Measurements from ENCODE around the gene CSF3. TPM values are rescaled to one million over a fixed set of nuclear protein-coding genes. Genes with fewer than 3 reads are reported as not detected.

CSF3 gene
- total and polyA plus RNA-seq, 2 donors (not counting 1 experiment from before 2014, with no cell fraction given): 0.09 TPM; not detected in 1

DNA sequence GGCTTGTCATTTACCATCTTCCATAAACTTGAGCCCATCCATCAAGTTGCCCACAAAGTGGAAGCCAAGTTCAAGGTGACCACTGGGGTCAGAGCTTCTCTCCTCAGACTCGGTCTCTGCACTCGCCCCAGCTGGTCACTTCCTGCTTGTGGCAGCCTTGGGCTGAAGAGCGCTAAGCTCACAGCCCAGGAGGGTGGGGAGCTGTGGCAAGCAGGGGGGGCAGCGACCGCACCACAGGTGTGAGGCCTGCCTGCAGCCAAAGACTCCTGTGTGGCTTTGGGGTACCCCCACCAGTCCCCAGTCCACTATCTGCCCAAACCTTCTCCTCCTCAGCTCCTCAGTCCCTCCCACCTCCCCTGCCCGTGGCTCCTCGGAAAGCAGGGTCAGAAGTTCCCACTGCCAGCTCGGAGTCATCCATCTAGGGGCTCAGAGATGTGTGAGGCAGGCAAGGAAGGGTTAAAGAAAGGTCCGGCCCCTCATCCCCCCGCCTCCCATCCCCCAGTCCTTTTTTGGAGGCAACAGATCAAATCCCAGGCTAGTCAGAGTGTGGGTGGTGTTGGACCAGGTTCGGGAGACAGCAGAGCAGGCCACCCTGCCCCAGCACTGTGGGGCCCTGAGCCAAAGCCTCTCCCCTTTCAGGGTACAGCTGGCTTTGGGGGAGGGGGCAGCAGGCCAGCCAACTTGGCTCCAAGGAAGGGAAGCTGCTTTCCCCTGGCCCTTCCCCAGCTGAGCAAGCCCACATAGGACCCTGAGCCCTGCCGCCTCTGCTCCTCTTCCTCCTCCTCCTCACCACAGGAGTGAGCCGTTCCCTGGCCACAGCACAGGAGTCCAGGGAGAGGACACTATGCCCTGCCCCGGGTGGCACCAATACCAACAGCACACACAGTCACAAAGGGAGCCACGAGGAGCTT, 3.2 kb downstream of the CSF3 start:
- ChIA-PET CTCF (interaction anchor here (0.5 to 4.5 kb wide), 7 partner anchors 9 to 275 kb away, joined by 3 to 20 read pairs (median 4); no protein-coding TSS in a partner anchor), POLR2A (no interaction called here)
- Histone ChIP-seq H3K4me2 (replicated peaks; ENCODE audit: low read depth, low read length, poor library complexity, severe bottlenecking) (no peak overlapping the region), H3K36me3 (replicated peaks in 1 of 2; ENCODE audit: control extremely low read depth in 1 of 2, control insufficient read depth in 1 of 2, extremely low read depth in 1 of 2, insufficient read depth in 2 of 2, low read length in 1 of 2) (peaks cover 0 to 46% of the 10 kb centered on the region in 2 experiments), H2AFZ (ENCODE audit: insufficient read depth, low read depth, low read length, poor library complexity, severe bottlenecking) (no peak overlapping the region), H3K79me2 (ENCODE audit: control insufficient read depth, insufficient read depth, low read length) (no peaks in the 10 kb centered on the region), H3K4me3 (ENCODE audit: control extremely low read depth in 1 of 5, extremely low read depth in 1 of 5, insufficient read depth in 1 of 5, low read depth in 2 of 5, low read length in 4 of 5) (no peak overlapping the region), H3K27ac (ENCODE audit: low read length in 2 of 2) (no peak overlapping the region), H3K27me3 (replicated peaks in 1 of 4; ENCODE audit: control extremely low read depth in 1 of 4, control insufficient read depth in 3 of 4, insufficient read depth in 4 of 4, low read length in 3 of 4) (no peaks in the 10 kb centered on the region), H3K4me1 (ENCODE audit: control insufficient read depth in 2 of 2, insufficient read depth in 2 of 2, low read length in 2 of 2) (peaks cover 0 to 3% of the 10 kb centered on the region in 2 donors), H4K20me1 (ENCODE audit: control insufficient read depth, insufficient read depth, low read length, poor library complexity, severe bottlenecking) (no peaks in the 10 kb centered on the region), H3K9me3 (ENCODE audit: control extremely low read depth in 1 of 3, control insufficient read depth in 2 of 3, insufficient read depth in 1 of 3, low read length in 2 of 3) (no peaks in the 10 kb centered on the region), H3K9ac (ENCODE audit: low read length) (no peak overlapping the region)
- no peak overlapping the region for H3K27ac Mint-ChIP-seq
- H3K4me1 Mint-ChIP-seq: no peaks in the 10 kb centered on the region
- 86% methylated on average over 8 of the region's 15 CpGs for WGBS (ENCODE audit: insufficient coverage)
- DNase-seq (no peak), ATAC-seq (ENCODE audit: low read depth) (no peak)
- no peak overlapping the region for H3K4me3 Mint-ChIP-seq
- no peak for TF ChIP-seq EZH2 (IDR thresholded peaks at IDR 0.05; ENCODE audit: borderline replicate concordance, insufficient read depth, low read depth, low read length, poor library complexity, severe bottlenecking)
- TF ChIP-seq, protein P1, sequence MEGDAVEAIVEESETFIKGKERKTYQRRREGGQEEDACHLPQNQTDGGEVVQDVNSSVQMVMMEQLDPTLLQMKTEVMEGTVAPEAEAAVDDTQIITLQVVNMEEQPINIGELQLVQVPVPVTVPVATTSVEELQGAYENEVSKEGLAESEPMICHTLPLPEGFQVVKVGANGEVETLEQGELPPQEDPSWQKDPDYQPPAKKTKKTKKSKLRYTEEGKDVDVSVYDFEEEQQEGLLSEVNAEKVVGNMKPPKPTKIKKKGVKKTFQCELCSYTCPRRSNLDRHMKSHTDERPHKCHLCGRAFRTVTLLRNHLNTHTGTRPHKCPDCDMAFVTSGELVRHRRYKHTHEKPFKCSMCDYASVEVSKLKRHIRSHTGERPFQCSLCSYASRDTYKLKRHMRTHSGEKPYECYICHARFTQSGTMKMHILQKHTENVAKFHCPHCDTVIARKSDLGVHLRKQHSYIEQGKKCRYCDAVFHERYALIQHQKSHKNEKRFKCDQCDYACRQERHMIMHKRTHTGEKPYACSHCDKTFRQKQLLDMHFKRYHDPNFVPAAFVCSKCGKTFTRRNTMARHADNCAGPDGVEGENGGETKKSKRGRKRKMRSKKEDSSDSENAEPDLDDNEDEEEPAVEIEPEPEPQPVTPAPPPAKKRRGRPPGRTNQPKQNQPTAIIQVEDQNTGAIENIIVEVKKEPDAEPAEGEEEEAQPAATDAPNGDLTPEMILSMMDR (IDR thresholded peaks at IDR 0.05): no peak
- intact Hi-C loops (cut with micrococcal nuclease): no loop called here
- no peaks in the 10 kb centered on the region for H3K9me3 Mint-ChIP-seq (ENCODE audit: insufficient read depth)
- H3K27me3 Mint-ChIP-seq: no peaks in the 10 kb centered on the region

Data from B cell (primary cell).